HG03520 (cell line): ENCODE data around the gene TXNL4A.

Source experiments
- ATAC-seq: cut with Tn5 transposase; IDR thresholded peaks from one replicate; pipeline ENCODE4 v1.9.1; 2021; ENCODE audit warnings: mild to moderate bottlenecking, moderate library complexity; ENCODE audit not compliant: unreplicated experiment

TXNL4A gene

GRCh38 chr18:79921984-79922965, 66.1 kb downstream of the TXNL4A start:
- no peak for ATAC-seq
